ENCODE results near the gene LYZ. TPM values are rescaled to one million over a fixed set of nuclear protein-coding genes. Genes with fewer than 3 reads are reported as not detected.

LYZ gene
- total and polyA plus RNA-seq, 9 of the 15 experiments (the other 6 are each of a cell fraction or from before 2014, with no cell fraction given): 27.2 to 96.3 (median 42.1) TPM

DNA sequence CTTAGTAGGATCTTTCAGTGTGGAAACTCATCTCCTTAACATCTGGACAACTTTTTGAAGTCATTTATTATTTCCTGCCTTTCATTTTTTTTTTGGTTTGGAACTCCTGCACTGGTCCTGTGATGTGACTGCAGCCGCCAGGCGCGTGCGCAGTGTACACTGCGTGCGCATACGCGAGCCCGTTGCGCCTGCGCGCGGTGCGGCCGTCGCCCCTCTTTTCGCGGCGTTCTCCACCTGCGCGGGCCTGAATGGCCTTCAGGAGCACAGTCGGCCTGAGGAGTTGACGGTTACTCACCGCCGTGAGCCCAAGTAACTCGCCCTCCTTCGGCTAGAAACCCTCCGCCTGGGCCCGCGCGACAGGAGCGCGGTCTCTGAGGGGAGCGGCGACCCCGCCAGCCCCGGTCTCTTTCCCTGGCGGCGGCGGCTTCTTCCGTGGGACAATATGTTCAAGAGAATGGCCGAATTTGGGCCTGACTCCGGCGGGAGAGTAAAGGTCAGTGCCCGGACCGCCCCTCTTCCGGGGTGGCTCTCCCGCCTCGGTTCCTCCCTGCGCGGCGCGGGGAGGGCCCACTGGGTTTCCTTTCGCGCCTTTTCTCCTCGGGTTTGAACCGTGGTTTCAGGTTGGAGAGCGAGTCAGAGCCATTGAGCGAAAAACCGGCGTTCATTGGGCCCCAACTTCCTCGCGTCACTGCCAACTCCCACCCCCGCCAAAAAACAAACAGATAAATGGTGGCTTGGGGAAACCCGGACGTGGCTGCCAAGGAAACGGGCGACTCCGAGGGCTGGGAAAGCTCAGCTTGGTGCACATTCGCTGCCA, 11.6 kb downstream of the LYZ start, which contains the start of gene YEATS4 (continued):
- TF ChIP-seq, protein P1, sequence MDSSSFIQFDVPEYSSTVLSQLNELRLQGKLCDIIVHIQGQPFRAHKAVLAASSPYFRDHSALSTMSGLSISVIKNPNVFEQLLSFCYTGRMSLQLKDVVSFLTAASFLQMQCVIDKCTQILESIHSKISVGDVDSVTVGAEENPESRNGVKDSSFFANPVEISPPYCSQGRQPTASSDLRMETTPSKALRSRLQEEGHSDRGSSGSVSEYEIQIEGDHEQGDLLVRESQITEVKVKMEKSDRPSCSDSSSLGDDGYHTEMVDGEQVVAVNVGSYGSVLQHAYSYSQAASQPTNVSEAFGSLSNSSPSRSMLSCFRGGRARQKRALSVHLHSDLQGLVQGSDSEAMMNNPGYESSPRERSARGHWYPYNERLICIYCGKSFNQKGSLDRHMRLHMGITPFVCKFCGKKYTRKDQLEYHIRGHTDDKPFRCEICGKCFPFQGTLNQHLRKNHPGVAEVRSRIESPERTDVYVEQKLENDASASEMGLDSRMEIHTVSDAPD (CRISPR knock-in tag; IDR thresholded peaks at IDR 0.05): no peak
- TF ChIP-seq TOE1 (IDR thresholded peaks at IDR 0.05; ENCODE audit: borderline replicate concordance) (peak; percentile 49), TOE1 (CRISPR knock-in tag; IDR thresholded peaks at IDR 0.05; ENCODE audit: borderline replicate concordance, low read depth) (no peak), L3MBTL2 (IDR thresholded peaks at IDR 0.05) (peak; percentile 94), STAG1 (CRISPR knock-in tag; IDR thresholded peaks at IDR 0.05; ENCODE audit: borderline replicate concordance) (no peak), ZNF583 (CRISPR knock-in tag; IDR thresholded peaks at IDR 0.05) (no peak), PRPF4 (IDR thresholded peaks at IDR 0.05; ENCODE audit: insufficient read depth, low read depth, low read length, poor library complexity, severe bottlenecking) (peak; percentile 55), EZH2 (IDR thresholded peaks at IDR 0.05; ENCODE audit: borderline replicate concordance, low read depth, low read length) (no peak), SLC30A9 (CRISPR knock-in tag; IDR thresholded peaks at IDR 0.05) (no peak), NCOA4 (IDR thresholded peaks at IDR 0.05; ENCODE audit: partially characterized antibody) (no peak), ZNF436 (CRISPR knock-in tag; IDR thresholded peaks at IDR 0.05) (no peak), MAZ (CRISPR knock-in tag; conservative IDR thresholded peaks at IDR 0.05 in 1 of 2, IDR thresholded peaks at IDR 0.05 in 1 of 2) (peak; percentile 75 to 78), ZC3H4 (CRISPR knock-in tag; IDR thresholded peaks at IDR 0.05; ENCODE audit: borderline replicate concordance) (no peak), NFE2 (IDR thresholded peaks at IDR 0.05; ENCODE audit: low read depth) (no peak), COPS2 (conservative IDR thresholded peaks at IDR 0.05) (no peak), ZNF224 (CRISPR knock-in tag; IDR thresholded peaks at IDR 0.05) (peak; percentile 76; the same call in 1 of the 2 replicates), ARID2 (IDR thresholded peaks at IDR 0.05) (no peak), CREBBP (IDR thresholded peaks at IDR 0.05; ENCODE audit: low read depth, low read length) (no peak), PHF21A (IDR thresholded peaks at IDR 0.05; ENCODE audit: borderline replicate concordance, low read depth) (peak; percentile 85; the same call in 1 of the 2 replicates), ELF2 (CRISPR knock-in tag; IDR thresholded peaks at IDR 0.05) (no peak), CBX8 (IDR thresholded peaks at IDR 0.05; ENCODE audit: borderline replicate concordance, extremely low read depth, low read depth, low read length, poor library complexity, severe bottlenecking) (no peak)
